HEK293 (cell line): ENCODE data around the gene ELOVL6.

Experiments
- CTCF ChIA-PET: fragments of 350-600 bp; formaldehyde crosslinking; extraction: SDS; loops from one replicate; lab custom pipeline; 2021; ENCODE audit warnings: antibody characterized with exemption; lab: Yijun Ruan, JAX
- POLR2A ChIA-PET: fragments of 300-600 bp; formaldehyde crosslinking; extraction: SDS; loops from one replicate; lab custom pipeline; 2020; ENCODE audit warnings: antibody characterized with exemption, inconsistent platforms; lab: Yijun Ruan, JAX
- H3K27ac ChIP-seq: fragments of 200-500 bp; sonication (Bioruptor generic); 2 replicates; pipeline ENCODE4 v1.5.1; 2014; ENCODE audit warnings: low read depth, low read length, control low read depth, inconsistent platforms; ENCODE audit errors: extremely low read depth
- H3K36me3 ChIP-seq, 2 experiments: fragments of 200-500 bp in 1 of 2; sonication (Bioruptor generic) in 1 of 2; 1 replicate in 1 of 2; 2 replicates in 1 of 2; pipeline ENCODE4 v1.5.1; 2014 to 2017; ENCODE audit warnings: inconsistent platforms in 2 of 2, low read length in 2 of 2; ENCODE audit not compliant: control insufficient read depth in 2 of 2, insufficient read depth in 1 of 2
- H3K4me1 ChIP-seq: fragments of 200-500 bp; sonication (Bioruptor generic); 2 replicates; pipeline ENCODE4 v1.5.1; 2014; ENCODE audit warnings: mild to moderate bottlenecking, low read length, inconsistent platforms; ENCODE audit not compliant: control insufficient read depth, insufficient read depth
- H3K4me3 ChIP-seq: 2 replicates; pipeline ENCODE4 v1.5.1; 2011; ENCODE audit warnings: low read depth, mild to moderate bottlenecking, control low read depth, low read length, moderate library complexity
- H3K9me3 ChIP-seq: fragments of 200-500 bp; sonication (Bioruptor generic); 2 replicates; pipeline ENCODE4 v1.5.1; 2014; ENCODE audit warnings: low read depth, low read length, inconsistent platforms; ENCODE audit not compliant: control insufficient read depth, insufficient read depth
- BCL11A ChIP-seq: fragments of 450-650 bp; formaldehyde crosslinking; IDR thresholded peaks from 2 replicates; pipeline ENCODE4 v1.5.1; 2016; ENCODE audit warnings: low read depth, missing biosample characterization, missing genetic modification characterization
- HOXC10 ChIP-seq: sonication (generic); formaldehyde crosslinking; IDR thresholded peaks from 2 replicates; pipeline ENCODE4 v1.8.1; 2023; ENCODE audit warnings: mild to moderate bottlenecking, missing genetic modification reagents
- KLF1 ChIP-seq: fragments of 450-650 bp; formaldehyde crosslinking; IDR thresholded peaks from 2 replicates; pipeline ENCODE4 v1.5.1; 2016; ENCODE audit warnings: missing biosample characterization, missing genetic modification characterization
- RBAK ChIP-seq: fragments of 450-650 bp; formaldehyde crosslinking; IDR thresholded peaks from 2 replicates; pipeline ENCODE4 v1.5.1; 2016; ENCODE audit warnings: missing biosample characterization, missing genetic modification characterization
- SP2 ChIP-seq: fragments of 450-650 bp; formaldehyde crosslinking; IDR thresholded peaks from 2 replicates; pipeline ENCODE4 v1.5.1; 2016; ENCODE audit warnings: missing biosample characterization, missing genetic modification characterization
- WT1 ChIP-seq: fragments of 450-650 bp; formaldehyde crosslinking; IDR thresholded peaks from 2 replicates; pipeline ENCODE4 v1.5.1; 2016; ENCODE audit warnings: missing biosample characterization, missing genetic modification characterization
- ZBTB17 ChIP-seq: fragments of 450-650 bp; formaldehyde crosslinking; IDR thresholded peaks from 2 replicates; pipeline ENCODE4 v1.5.1; 2016; ENCODE audit warnings: missing biosample characterization, missing genetic modification characterization
- ZNF114 ChIP-seq: fragments of 450-650 bp; formaldehyde crosslinking; IDR thresholded peaks from 2 replicates; pipeline ENCODE4 v1.5.0; 2017; ENCODE audit warnings: missing biosample characterization, missing genetic modification characterization
- ZNF16 ChIP-seq: fragments of 450-650 bp; formaldehyde crosslinking; IDR thresholded peaks from 2 replicates; pipeline ENCODE4 v1.5.1; 2016; ENCODE audit warnings: low read depth, missing biosample characterization, missing genetic modification characterization
- ZNF324 ChIP-seq: fragments of 450-650 bp; formaldehyde crosslinking; IDR thresholded peaks from 2 replicates; pipeline ENCODE4 v1.5.1; 2016; ENCODE audit warnings: missing biosample characterization, missing genetic modification characterization
- ZNF341 ChIP-seq: fragments of 450-650 bp; formaldehyde crosslinking; IDR thresholded peaks from 2 replicates; pipeline ENCODE4; 2016; ENCODE audit warnings: low read depth, missing biosample characterization, missing genetic modification characterization
- ZNF37A ChIP-seq: fragments of 450-650 bp; IDR thresholded peaks from 2 replicates; pipeline ENCODE4 v1.5.1; 2018; ENCODE audit warnings: missing biosample characterization, missing genetic modification characterization
- ZNF391 ChIP-seq: fragments of 450-650 bp; formaldehyde crosslinking; IDR thresholded peaks from 2 replicates; pipeline ENCODE4 v1.5.1; 2016; ENCODE audit warnings: low read depth, missing biosample characterization, missing genetic modification characterization, borderline replicate concordance
- ZNF426 ChIP-seq: fragments of 450-650 bp; formaldehyde crosslinking; IDR thresholded peaks from 2 replicates; pipeline ENCODE4 v1.5.1; 2017; ENCODE audit warnings: missing biosample characterization, missing genetic modification characterization, mild to moderate bottlenecking, inconsistent platforms, moderate library complexity
- ZNF558 ChIP-seq: fragments of 450-650 bp; formaldehyde crosslinking; IDR thresholded peaks from 2 replicates; pipeline ENCODE4 v1.5.1; 2016; ENCODE audit warnings: missing biosample characterization, missing genetic modification characterization
- ZNF776 ChIP-seq: fragments of 450-650 bp; formaldehyde crosslinking; IDR thresholded peaks from 2 replicates; pipeline ENCODE4 v1.5.0; 2017; ENCODE audit warnings: missing biosample characterization, missing genetic modification characterization, borderline replicate concordance
- ZSCAN23 ChIP-seq: fragments of 450-650 bp; formaldehyde crosslinking; IDR thresholded peaks from 2 replicates; pipeline ENCODE4 v1.5.1; 2016; ENCODE audit warnings: missing biosample characterization, missing genetic modification characterization
- TF ChIP-seq, protein P1 (sequence below): fragments of 450-650 bp; formaldehyde crosslinking; IDR thresholded peaks from 2 replicates; pipeline ENCODE4 v1.5.1; 2016; ENCODE audit warnings: missing biosample characterization, missing genetic modification characterization
- TF ChIP-seq, protein P2 (sequence below): fragments of 450-650 bp; formaldehyde crosslinking; IDR thresholded peaks from 2 replicates; pipeline ENCODE4 v1.5.1; 2017; ENCODE audit warnings: missing biosample characterization, missing genetic modification characterization
- TF ChIP-seq, protein P3 (sequence below): fragments of 450-650 bp; formaldehyde crosslinking; IDR thresholded peaks from 2 replicates; pipeline ENCODE4 v1.5.1; 2016; ENCODE audit warnings: missing biosample characterization, missing genetic modification characterization
- TF ChIP-seq, protein P4 (sequence below): fragments of 450-650 bp; formaldehyde crosslinking; IDR thresholded peaks from 2 replicates; pipeline ENCODE4 v1.5.1; 2016; ENCODE audit warnings: missing biosample characterization, missing genetic modification characterization
- TF ChIP-seq, protein P5 (sequence below): fragments of 450-650 bp; formaldehyde crosslinking; IDR thresholded peaks from 2 replicates; pipeline ENCODE4 v1.5.1; 2016; ENCODE audit warnings: missing biosample characterization, missing genetic modification characterization, borderline replicate concordance
- TF ChIP-seq, protein P6 (sequence below): fragments of 450-650 bp; formaldehyde crosslinking; IDR thresholded peaks from 2 replicates; pipeline ENCODE4 v1.5.1; 2016; ENCODE audit warnings: missing biosample characterization, missing genetic modification characterization

The ELOVL6 gene

DNA sequence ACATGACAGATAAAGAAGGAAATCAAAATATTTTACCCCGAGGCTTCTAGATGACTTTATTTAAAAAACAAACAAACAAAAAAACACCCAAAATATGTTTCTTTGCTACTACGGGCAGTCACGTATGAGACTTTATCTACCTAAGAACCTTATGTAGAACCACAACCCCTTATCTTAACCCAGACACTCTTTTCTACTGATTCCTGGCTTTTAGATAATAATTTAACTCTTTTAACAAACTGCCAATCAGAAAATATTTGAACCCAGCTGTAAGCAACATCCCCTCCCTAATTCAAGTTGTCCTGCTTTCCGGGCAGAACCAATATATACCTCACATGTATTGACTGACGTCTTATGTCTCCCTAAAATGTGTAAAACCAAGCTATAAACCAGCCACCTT, 15.4 kb downstream of the ELOVL6 start:
- H3K27ac ChIP-seq: no peak overlapping the region
- ChIA-PET CTCF (interaction anchor here (0.7 kb wide), 1 partner anchor 79 kb away, joined by 3 read pairs; no protein-coding TSS in a partner anchor), POLR2A (no interaction called here)
- H3K9me3 ChIP-seq: no peaks in the 10 kb centered on the region
- no peak overlapping the region for H3K4me3 ChIP-seq
- TF ChIP-seq ZNF426 (tag by site-specific recombination) (no peak), ZBTB17 (tag by site-specific recombination) (no peak), ZNF558 (no peak)
- TF ChIP-seq, protein P1, sequence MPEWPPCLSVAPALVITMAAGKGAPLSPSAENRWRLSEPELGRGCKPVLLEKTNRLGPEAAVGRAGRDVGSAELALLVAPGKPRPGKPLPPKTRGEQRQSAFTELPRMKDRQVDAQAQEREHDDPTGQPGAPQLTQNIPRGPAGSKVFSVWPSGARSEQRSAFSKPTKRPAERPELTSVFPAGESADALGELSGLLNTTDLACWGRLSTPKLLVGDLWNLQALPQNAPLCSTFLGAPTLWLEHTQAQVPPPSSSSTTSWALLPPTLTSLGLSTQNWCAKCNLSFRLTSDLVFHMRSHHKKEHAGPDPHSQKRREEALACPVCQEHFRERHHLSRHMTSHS (tag by site-specific recombination): no peak
- peaks cover 4 to 7% of the 10 kb centered on the region in 2 experiments; a peak in 2 of 3 replicates for H3K36me3 ChIP-seq
- H3K4me1 ChIP-seq: peaks cover 8% of the 10 kb centered on the region; the same call in 1 of the 2 replicates

DNA sequence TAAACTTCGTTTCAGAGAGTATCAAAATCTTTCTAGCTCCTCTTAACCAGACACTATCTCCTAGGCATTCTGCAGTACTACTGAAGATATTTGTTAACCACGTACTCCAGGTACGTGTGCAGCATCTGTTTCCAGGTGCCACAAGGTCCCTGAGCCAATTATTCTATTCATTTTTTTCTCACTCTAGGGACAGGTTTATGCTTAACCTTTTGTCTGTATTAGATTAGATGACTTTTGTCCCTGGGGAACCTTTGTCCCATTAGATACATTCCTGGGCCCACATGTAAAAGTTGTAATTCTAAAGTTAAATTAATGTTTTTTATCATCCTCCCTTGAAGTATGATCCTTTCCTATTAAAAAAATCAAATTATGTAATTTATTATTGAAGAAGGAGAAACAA, 16.5 kb downstream of the ELOVL6 start:
- TF ChIP-seq ZNF391 (tag by site-specific recombination) (no peak), ZNF341 (no peak), ZNF37A (no peak), WT1 (no peak), ZNF114 (tag by site-specific recombination) (no peak), BCL11A (tag by site-specific recombination) (no peak), HOXC10 (CRISPR knock-in tag) (no peak), SP2 (tag by site-specific recombination) (no peak), ZNF776 (no peak), ZSCAN23 (tag by site-specific recombination) (no peak), KLF1 (tag by site-specific recombination) (no peak), ZNF324 (tag by site-specific recombination) (no peak), RBAK (no peak), ZNF16 (tag by site-specific recombination) (no peak)
- TF ChIP-seq, protein P2, sequence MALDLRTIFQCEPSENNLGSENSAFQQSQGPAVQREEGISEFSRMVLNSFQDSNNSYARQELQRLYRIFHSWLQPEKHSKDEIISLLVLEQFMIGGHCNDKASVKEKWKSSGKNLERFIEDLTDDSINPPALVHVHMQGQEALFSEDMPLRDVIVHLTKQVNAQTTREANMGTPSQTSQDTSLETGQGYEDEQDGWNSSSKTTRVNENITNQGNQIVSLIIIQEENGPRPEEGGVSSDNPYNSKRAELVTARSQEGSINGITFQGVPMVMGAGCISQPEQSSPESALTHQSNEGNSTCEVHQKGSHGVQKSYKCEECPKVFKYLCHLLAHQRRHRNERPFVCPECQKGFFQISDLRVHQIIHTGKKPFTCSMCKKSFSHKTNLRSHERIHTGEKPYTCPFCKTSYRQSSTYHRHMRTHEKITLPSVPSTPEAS (tag by site-specific recombination): no peak
- TF ChIP-seq, protein P3, sequence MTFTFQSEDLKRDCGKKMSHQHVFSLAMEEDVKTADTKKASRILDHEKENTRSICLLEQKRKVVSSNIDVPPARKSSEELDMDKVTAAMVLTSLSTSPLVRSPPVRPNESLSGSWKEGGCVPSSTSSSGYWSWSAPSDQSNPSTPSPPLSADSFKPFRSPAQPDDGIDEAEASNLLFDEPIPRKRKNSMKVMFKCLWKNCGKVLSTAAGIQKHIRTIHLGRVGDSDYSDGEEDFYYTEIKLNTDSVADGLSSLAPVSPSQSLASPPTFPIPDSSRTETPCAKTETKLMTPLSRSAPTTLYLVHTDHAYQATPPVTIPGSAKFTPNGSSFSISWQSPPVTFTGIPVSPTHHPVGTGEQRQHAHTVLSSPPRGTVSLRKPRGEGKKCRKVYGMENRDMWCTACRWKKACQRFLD (tag by site-specific recombination): no peak
- TF ChIP-seq, protein P4, sequence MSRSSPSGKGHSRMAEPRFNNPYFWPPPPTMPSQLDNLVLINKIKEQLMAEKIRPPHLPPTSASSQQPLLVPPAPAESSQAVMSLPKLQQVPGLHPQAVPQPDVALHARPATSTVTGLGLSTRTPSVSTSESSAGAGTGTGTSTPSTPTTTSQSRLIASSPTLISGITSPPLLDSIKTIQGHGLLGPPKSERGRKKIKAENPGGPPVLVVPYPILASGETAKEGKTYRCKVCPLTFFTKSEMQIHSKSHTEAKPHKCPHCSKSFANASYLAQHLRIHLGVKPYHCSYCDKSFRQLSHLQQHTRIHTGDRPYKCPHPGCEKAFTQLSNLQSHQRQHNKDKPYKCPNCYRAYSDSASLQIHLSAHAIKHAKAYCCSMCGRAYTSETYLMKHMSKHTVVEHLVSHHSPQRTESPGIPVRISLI: no peak
- TF ChIP-seq, protein P5, sequence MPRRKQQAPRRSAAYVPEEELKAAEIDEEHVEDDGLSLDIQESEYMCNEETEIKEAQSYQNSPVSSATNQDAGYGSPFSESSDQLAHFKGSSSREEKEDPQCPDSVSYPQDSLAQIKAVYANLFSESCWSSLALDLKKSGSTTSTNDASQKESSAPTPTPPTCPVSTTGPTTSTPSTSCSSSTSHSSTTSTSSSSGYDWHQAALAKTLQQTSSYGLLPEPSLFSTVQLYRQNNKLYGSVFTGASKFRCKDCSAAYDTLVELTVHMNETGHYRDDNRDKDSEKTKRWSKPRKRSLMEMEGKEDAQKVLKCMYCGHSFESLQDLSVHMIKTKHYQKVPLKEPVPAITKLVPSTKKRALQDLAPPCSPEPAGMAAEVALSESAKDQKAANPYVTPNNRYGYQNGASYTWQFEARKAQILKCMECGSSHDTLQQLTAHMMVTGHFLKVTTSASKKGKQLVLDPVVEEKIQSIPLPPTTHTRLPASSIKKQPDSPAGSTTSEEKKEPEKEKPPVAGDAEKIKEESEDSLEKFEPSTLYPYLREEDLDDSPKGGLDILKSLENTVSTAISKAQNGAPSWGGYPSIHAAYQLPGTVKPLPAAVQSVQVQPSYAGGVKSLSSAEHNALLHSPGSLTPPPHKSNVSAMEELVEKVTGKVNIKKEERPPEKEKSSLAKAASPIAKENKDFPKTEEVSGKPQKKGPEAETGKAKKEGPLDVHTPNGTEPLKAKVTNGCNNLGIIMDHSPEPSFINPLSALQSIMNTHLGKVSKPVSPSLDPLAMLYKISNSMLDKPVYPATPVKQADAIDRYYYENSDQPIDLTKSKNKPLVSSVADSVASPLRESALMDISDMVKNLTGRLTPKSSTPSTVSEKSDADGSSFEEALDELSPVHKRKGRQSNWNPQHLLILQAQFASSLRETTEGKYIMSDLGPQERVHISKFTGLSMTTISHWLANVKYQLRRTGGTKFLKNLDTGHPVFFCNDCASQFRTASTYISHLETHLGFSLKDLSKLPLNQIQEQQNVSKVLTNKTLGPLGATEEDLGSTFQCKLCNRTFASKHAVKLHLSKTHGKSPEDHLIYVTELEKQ (tag by site-specific recombination): no peak
- TF ChIP-seq, protein P6, sequence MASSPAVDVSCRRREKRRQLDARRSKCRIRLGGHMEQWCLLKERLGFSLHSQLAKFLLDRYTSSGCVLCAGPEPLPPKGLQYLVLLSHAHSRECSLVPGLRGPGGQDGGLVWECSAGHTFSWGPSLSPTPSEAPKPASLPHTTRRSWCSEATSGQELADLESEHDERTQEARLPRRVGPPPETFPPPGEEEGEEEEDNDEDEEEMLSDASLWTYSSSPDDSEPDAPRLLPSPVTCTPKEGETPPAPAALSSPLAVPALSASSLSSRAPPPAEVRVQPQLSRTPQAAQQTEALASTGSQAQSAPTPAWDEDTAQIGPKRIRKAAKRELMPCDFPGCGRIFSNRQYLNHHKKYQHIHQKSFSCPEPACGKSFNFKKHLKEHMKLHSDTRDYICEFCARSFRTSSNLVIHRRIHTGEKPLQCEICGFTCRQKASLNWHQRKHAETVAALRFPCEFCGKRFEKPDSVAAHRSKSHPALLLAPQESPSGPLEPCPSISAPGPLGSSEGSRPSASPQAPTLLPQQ (tag by site-specific recombination): no peak
- no peaks in the 10 kb centered on the region for H3K9me3 ChIP-seq
- no peak overlapping the region for H3K27ac ChIP-seq
- H3K4me3 ChIP-seq: no peak overlapping the region
- POLR2A ChIA-PET: no interaction called here
- peaks cover 8% of the 10 kb centered on the region; the same call in 1 of the 2 replicates for H3K4me1 ChIP-seq
- peaks cover 8% of the 10 kb centered on the region in 2 experiments; a peak in 2 of 3 replicates for H3K36me3 ChIP-seq
- CTCF ChIA-PET: no interaction called here
